Measurements from ENCODE around the gene NUDT22.

GRCh38 chr11:64248578-64248977 is 22.5 kb downstream of the NUDT22 start:
- TF ChIP-seq EP300 (IDR thresholded peaks at IDR 0.05) (no peak), CTCF (IDR thresholded peaks at IDR 0.05) (no peak)

All from stomach (tissue), 4 donors.